Dedifferentiated amniotic fluid mesenchymal stem cell (primary cell): Measurements from ENCODE around the gene TSPAN16.
"Not testable (repeated sequence)": the region's sequence is repeated elsewhere in the genome, so short reads cannot be mapped to it uniquely, and the experiment has no call there.

ENCODE experiments used
- DNase-seq: peaks from one replicate; pipeline ENCODE4 v3.0.0-alpha.2; 2016; ENCODE audit errors: extremely low spot score

Gene TSPAN16

DNA sequence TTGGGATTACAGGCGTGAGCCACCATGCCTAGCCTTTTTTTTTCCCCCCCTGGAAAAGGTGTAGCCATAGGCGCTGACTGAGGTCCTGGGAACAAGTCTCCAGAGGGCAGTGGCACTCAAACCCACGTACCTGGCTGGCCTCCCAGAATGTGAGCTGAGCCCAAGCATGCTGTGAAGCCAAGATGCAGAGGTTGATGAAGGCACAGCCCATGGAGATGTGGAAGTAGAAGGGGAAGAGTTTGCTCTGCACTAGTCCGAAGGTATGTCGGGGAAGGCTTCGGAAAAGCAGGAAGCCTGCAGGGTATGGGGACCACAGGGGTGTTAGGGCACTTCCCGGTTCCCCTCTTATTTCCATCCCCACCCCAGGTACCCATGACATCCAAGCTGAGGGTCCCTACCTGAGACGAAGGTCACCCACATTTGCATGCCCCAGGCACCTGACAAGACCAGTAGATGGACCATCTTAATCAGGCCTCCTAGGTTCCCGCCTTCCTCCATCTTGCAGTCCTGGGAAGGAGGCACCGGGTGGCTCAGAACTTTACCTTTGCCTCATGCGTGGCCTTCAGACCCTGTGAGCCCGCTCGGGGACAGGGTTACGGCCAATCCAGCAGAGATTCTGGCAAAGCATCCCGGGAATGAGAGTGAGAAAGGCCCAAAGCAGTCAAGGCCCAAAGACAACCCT, 49.3 kb downstream of the TSPAN16 start:
- DNase-seq, result no peak

DNA sequence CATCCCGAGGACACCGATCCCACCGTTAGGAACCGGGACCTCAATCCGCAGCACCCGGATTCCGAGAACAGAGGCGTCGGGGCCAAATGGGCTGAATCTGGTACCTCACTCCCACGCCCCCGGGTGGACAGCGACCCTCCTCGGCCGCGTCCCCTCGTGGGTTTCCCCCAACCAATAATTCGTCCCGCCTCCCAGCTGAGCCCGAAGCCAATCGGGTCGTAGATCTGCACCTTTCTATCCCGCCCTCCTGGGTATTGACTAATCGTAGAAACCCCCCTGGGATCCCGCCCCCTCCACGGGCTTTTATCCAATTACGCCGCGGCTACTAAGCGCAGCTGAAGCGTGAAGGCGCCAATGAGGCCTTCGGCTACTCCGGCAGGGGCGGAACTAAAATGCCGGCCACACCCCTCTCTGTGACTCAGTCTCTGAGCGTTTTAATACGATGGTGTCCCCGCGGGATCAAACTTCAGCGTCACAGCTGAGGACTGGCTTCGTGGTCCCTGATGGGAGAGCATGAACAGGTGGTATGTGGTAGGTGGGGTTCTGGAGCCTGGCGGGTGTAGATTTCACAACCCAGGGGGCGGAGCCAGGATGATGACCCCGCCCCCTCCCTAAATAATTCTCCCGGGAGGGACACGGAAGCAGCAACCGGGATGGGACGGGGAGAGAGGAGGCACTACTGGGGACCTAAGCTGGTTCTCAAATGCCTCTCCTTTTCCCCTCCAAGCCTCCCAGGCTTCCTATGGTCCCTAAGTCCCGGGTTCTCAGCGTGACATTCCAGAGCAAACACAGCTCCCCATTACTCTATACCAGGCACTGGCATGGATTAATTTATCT, 50.4 kb downstream of the TSPAN16 start, which contains the start of the genes CCDC159 and TMEM205:
Gene CCDC159 (plus strand): TSS at position 416 of the 837 bp plus-strand sequence. CDS start 88 bp downstream, at position 504.
Gene TMEM205 (minus strand): TSS at position 165 of the 837 bp plus-strand sequence. CDS start 649 bp downstream, outside the sequence.
- peak; percentile 99 for DNase-seq

DNA sequence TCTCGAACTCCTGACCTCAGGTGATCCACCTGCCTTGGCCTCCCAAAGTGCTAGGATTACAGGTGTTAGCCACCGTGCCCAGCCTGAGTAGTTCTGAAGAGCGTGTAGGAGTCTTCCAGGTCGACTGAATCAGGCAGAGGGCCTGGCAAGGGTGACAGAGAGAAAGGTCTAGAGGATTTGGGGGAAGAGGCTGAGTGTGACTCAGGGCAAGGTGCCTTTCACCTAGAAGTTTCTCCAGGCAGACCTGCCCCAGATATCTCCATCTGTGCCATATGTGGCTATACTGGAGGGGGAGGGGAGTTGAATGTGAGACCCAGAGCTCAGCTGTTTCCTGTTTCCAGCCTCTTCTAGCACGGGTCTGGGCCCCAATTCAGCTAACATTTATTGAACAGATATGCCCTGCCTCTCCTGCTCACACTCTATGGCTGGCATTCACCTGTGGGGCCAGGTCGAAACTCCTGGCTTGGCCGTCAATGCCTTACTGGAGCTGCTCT, 51.6 kb downstream of the TSPAN16 start:
- DNase-seq, result no peak

DNA sequence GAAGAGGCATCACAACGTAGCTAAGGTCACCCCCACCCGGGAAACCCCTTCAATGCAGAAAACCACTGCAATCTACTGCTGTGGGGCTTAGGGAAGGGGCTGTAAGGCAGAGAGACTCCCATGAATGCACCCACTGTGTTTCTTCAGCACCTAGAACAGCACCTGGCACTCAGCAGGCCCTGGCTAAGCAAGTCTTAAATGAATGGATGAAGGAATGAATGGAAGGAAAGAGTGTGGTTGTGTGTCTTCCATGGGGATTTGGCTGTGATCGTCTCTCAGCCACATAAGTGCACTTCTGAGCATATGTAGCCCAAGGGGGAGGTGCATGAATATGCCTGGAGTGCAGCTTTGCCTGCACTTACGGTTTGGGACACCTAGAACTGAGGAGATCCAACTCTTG, 53.2 kb downstream of the TSPAN16 start:
- no peak for DNase-seq

DNA sequence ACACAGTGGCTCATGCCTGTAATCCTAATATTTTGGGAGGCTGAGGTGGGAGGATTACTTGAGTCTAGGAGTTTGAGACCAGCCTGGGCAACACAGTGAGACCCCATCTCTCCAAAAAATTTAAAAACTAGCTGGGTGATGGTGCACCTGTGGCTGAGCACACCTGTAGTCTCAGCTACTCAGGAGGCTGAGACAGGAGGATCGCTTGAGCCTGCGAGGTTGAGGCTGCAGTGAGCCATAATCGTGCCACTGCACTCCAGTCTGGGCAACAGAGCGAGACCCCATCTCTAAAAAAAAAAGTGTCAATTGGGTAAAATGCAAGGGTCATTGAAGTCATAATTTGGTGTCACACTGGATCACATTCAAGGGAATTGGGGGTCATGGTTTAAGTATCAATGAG, 58.1 kb downstream of the TSPAN16 start:
- DNase-seq, result not testable (repeated sequence)

DNA sequence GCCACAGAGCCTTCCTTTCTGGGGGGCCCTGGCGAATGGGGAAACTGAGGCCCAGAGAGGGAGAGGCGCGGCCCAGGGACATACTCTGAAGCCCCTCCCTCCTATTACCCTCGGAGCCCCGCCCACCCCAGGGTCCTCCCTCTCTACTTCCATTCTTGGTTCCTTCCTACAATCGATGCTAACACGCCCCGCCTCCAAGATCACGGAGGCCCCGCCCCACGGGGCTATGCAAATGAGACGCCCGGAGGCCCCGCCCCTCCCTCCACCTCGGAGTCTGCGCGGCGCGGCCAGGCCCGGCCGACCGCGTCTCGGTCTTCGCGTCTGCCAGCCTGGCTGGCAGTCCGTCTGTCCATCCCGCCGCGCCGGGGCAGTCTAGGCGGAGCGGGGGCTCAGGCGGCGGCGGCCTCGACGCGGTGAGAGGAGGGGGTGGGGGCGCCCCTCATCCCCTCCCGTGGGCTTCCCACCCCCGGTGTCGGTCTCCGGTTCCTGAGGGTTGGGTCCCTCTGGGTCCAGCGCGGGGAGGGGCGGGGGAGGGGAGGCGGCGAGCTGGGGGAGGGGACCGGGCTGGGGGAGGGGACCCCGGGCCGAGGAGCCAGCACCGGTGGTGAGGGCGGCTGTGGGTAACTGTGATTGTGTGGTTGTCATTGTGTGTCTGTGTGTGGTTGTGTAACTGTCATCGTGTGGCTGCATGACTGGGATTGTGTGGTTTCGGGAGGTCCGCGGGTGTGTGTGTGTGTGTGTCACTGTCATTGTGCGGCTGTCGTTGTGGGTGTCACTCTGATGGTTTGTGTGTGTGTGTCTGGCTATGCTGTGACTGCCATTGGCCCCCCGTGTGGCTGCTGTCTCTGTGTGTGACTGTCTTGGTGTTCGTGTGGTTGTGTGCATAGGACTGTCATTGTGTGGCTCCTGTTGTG, 59.5 kb downstream of the TSPAN16 start, which contains the start of gene PLPPR2:
Gene PLPPR2 (plus strand): TSS at position 273 of the 914 bp plus-strand sequence. CDS start 2,242 bp downstream, outside the sequence.
- DNase-seq, result peak; percentile 89

DNA sequence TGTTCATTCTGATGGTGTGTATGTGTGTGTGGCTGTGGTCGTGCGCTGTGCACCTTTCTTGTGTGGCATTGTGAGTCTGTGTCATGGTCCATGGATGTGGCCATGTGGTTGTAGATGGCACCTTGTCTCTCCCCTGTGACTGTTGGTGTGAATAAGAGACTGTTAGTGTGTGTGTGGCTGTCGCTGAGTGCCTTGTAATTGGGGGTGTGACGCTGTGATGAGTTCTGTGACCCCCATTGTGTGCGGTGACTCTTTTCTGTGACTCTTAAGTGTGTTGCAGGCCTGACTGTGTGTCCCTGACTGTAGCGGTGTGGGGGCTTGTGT, 60.1 kb downstream of the TSPAN16 start:
- no peak for DNase-seq

DNA sequence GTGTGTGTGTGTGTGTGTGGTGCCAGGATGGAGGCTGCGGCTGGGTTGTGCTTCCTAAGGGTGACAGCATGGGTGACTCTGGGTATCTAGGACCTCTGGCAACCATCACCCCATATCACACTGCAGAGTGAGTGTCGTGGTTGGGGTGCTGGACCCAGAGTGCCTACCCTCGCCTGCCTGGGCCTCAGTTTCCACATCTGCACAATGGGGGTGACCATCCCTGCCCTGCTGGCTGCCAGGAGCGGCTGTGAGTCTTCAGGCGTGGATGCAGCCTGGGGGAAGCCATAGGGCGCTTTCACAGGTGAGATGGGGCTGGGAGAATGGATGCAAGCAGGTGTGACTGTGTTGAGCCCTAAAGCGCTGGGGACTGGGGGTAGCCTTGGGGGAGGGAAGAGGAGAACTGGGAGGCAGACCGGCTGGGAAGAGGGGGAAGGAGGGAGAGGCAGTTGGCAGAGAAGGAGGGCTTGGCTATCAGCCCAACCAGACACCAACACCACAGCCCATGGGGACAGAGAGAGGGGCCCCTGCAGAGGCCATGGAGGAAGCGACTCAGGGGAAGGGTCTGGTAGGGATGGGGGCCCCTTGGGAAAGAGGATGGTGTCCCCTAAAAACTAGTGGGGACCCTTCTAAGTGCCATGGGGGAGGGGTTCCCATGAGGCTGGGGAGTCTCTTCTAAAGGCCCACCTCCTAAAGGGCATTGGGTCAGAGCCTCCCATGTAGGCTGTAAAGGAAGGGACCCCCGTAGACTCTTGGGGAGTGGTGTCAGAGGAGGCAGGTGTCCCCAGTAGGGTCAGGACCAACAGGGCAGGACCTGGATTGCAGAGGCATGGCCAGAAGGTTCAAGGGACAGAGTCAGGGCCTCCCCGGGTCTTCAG, 61.0 kb downstream of the TSPAN16 start:
- DNase-seq, result no peak

DNA sequence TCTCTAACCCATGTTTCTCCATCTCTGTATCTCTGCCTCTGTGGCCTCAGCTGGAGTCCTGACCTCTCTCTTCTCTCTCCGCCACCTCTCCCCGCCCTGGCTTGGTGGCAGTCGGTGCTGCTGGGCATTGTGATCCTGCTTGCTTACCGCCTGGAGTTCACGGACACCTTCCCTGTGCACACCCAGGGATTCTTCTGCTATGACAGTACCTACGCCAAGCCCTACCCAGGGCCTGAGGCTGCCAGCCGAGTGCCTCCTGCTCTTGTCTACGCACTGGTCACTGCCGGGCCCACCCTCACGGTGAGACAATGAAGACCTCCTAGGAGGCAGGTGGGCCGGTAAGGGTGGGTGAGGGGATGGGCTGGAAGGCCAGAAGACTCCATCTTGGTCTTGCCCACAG, 63.5 kb downstream of the TSPAN16 start:
- DNase-seq, result no peak

DNA sequence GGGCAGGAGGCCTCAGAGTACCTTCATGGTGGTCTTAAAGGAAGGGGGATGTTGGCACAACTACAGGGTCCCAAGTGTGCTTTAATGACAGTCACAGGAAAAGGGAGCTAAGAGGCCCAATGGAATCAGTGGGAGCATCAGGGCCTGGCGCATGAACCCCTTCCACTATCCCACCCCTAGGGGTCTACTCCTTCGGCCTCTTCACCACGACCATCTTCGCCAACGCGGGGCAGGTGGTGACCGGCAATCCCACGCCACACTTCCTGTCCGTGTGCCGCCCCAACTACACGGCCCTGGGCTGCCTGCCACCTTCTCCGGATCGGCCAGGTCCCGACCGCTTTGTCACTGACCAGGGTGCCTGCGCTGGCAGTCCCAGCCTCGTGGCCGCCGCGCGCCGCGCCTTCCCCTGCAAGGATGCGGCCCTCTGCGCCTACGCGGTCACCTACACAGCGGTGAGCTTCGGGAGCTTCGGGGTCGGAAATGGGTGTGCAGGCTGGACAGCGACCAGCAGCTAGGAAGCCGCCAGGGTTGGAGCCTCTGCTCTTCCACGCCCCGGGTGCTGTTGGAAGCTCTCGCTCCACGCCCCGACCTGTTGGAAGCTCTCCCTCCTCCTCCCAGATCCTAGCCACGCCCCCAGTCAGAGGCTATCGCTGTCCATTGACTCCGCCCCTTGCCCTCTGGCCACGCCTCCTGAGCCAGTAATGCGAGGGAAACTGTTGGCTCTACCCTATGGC, 65.2 kb downstream of the TSPAN16 start:
- DNase-seq, result no peak

DNA sequence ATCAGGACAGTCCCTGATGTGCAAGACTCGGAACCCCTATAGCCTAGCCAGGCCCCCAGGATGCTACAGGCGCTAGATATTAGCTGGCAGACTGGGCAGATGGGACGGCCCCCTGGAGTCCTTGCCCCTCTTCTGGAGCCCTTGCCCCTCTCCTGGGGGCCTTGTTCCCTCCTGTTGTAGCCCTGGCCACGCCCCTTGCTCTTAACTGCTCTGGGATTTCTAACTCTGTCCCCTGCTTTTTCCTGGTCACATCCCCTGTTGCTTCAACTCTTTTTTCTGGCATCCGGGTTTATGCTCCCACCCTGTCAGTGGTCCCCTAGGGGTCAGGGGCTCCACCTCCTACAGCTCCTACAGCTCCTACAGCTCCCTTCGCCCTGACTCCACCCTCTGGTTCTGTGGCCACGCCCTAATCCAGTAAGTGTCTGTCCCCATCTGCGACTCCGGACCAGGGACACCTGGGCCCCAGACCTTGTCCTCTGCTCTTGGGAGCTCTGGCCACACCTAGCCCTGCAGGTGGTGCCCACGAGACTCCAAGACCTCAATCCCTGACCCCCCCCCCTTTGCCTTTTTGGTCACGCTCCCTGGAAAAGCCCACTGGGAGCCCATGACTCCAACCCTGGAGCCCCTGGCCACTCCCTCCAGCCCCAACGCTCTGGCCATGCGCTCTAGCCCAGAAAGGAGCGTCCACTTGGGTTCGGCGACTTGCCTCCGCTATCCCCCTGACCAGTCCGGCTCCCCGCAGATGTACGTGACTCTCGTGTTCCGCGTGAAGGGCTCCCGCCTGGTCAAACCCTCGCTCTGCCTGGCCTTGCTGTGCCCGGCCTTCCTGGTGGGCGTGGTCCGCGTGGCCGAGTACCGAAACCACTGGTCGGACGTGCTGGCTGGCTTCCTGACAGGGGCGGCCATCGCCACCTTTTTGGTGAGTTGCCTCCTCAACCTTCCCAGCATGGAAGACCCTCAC, 66.1 kb downstream of the TSPAN16 start:
- no peak for DNase-seq

DNA sequence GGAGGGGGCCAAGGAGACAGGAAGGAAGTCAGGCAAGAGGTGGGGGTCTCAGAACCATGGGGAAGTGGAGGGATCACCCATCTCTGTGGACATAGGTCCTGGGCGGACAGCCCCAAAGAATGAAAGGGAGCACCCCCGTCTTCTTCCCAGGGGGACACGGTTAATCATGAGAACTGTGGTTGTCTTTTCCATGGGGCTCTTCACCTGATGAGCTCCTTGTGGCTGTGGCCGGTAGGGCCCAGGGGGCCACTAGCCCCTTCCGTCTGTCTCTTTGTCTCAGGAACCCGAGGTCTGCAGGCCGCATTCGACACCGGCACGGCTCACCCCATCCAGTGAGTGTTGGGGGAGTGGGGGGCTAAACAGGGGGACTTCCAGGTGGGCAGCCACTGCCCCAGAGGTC, 67.9 kb downstream of the TSPAN16 start:
- no peak for DNase-seq

DNA sequence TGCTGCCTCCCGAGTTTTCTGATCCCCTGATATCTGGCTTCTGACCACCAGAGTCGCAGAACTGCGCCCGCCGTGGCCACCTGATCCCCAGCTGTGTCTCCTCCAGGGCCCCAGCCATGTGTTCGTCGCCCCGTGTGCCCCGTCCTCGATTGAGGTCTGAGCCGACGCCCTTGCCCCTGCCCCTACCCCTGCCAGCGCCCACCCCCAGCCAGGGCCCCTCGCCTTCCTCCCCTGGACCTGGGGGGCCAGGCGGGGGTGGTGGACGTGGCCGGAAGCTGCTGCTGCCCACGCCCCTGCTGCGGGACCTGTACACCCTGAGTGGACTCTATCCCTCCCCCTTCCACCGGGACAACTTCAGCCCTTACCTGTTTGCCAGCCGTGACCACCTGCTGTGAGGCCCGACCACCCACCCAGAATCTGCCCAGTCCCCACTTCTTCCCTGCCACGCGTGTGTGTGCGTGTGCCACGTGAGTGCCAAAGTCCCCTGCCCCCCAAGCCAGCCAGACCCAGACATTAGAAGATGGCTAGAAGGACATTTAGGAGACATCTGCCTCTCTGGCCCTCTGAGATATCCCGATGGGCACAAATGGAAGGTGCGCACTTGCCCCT, 68.4 kb downstream of the TSPAN16 start:
- DNase-seq, result no peak

DNA sequence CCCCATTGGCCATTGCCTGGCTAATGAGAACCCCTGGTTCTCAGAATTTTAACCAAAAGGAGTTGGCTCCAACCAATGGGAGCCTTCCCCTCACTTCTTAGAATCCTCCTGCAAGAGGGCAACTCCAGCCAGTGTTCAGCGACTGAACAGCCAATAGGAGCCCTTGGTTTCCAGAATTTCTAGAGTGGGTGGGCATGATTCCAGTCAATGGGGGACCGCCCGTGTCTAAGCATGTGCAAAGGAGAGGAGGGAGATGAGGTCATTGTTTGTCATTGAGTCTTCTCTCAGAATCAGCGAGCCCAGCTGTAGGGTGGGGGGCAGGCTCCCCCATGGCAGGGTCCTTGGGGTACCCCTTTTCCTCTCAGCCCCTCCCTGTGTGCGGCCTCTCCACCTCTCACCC, 69.0 kb downstream of the TSPAN16 start:
- no peak for DNase-seq
